Body of pancreas (tissue), 4 donors: ENCODE results near the gene SIN3A.

Experiments used
- CTCF ChIP-seq, 7 experiments: fragments of 450-650 bp in 4 of 7; fragments of 200-600 bp in 3 of 7; sonication (generic) in 3 of 7; IDR thresholded peaks; one replicate each; pipeline ENCODE4 v1.5.1; 2016 to 2019; ENCODE audit warnings: antibody characterized with exemption in 7 of 7
- POLR2A ChIP-seq, 3 donors: fragments of 450-650 bp; IDR thresholded peaks; one replicate each; pipeline ENCODE4 v1.6.1; 2016; ENCODE audit warnings: antibody characterized with exemption in 3 of 3, mild to moderate bottlenecking in 2 of 3

- TF ChIP-seq CTCF (IDR thresholded peaks at IDR 0.05): no peak
- TF ChIP-seq POLR2A (IDR thresholded peaks at IDR 0.05): no peak
These were observed 31.6 kb upstream of the SIN3A start for GRCh38 chr15:75483106-75483505.
